ENCODE measurements around the gene B4GALNT4. TPM values are rescaled to one million over a fixed set of nuclear protein-coding genes. Genes with fewer than 3 reads are reported as not detected.

Gene B4GALNT4
- total and polyA plus RNA-seq, 2 of the 8 experiments (the other 6 are each of a cell fraction or from before 2014, with no cell fraction given): 40.9 to 76.3 TPM

DNA sequence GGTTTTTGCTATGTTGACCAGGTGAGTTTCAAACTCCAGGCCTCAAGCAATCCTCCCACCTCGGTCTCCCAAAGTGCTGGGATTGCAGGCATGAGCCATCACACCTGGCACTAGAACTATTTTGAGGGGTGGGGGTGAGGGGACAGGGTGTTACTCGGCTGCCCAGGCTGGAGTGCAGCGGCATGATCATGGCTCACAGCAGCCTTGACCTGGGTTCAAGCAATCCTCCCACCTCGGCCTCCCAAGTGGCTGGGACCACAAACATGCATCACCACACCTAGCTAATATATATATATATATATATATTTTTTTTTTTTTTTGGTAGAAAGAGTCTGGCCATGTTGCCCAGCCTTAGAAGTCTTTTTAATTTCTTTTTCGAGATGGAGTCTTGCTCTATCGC is 31.6 kb upstream of the B4GALNT4 start:
- POLR2A ChIA-PET (ENCODE audit: partially characterized antibody): no interaction called here
- no peak overlapping the region for H3K27ac ChIP-seq (ENCODE audit: low read depth, low read length)
- 89% methylated on average over 6 of the region's 6 CpGs; no CpG with 5 or more reads in 1 of the 2 experiments for WGBS, 2 experiments (ENCODE audit: extremely low coverage in 1 of 2, insufficient coverage in 1 of 2, insufficient read length in 1 of 2, insufficient replicate concordance in 2 of 2, low coverage in 1 of 2, low lambda C conversion rate in 2 of 2, missing lambda C conversion rate in 1 of 2)
- TF ChIP-seq RFX5 (IDR thresholded peaks at IDR 0.05; ENCODE audit: borderline replicate concordance, low read depth, low read length) (no peak), JUND (IDR thresholded peaks at IDR 0.05; ENCODE audit: low read length) (no peak), SP4 (IDR thresholded peaks at IDR 0.05; ENCODE audit: low read length) (no peak), E2F6 (IDR thresholded peaks at IDR 0.05) (no peak), BACH1 (IDR thresholded peaks at IDR 0.05; ENCODE audit: low read length) (no peak), KDM5A (IDR thresholded peaks at IDR 0.05; ENCODE audit: low read length) (no peak), POLR2AphosphoS5 (IDR thresholded peaks at IDR 0.05; ENCODE audit: low read depth, low read length) (no peak), BRCA1 (IDR thresholded peaks at IDR 0.05; ENCODE audit: low read depth, low read length) (no peak), TAF7 (optimal IDR thresholded peaks at IDR 0.05; ENCODE audit: borderline replicate concordance, low read depth, low read length) (no peak), SIRT6 (IDR thresholded peaks at IDR 0.05; ENCODE audit: low read length) (no peak), ATF2 (IDR thresholded peaks at IDR 0.05; ENCODE audit: low read length) (no peak), HDAC6 (IDR thresholded peaks at IDR 0.05; ENCODE audit: low read depth, low read length) (no peak), ASH2L (IDR thresholded peaks at IDR 0.05; ENCODE audit: low read length) (no peak)

More for the DNA sequence above, 31.6 kb upstream of the B4GALNT4 start:
- FAIRE-seq (no peak), DNase-seq (ENCODE audit: low read depth in 1 of 2, low spot score in 2 of 2) (no peak)
- H3K4me2 ChIP-seq (ENCODE audit: insufficient read depth in 1 of 2, low read depth in 2 of 2, low read length in 2 of 2): no peak overlapping the region
- H3K4me1 ChIP-seq (replicated peaks in 1 of 4; ENCODE audit: control insufficient read depth in 3 of 4, insufficient read depth in 4 of 4, low read length in 3 of 4): peaks cover 7 to 35% (median 29%) of the 10 kb centered on the region in 4 experiments
- H4K8ac ChIP-seq (ENCODE audit: extremely low read depth, insufficient read depth, low read length): no peak overlapping the region
- H3K4ac ChIP-seq (replicated peaks; ENCODE audit: insufficient read length, low read depth, low read length): no peak overlapping the region
- H3K9ac ChIP-seq (replicated peaks in 1 of 4; ENCODE audit: extremely low read depth in 1 of 4, low read depth in 3 of 4, low read length in 3 of 4): no peak overlapping the region
- no peak overlapping the region for H3K4me3 ChIP-seq (ENCODE audit: extremely low read depth in 1 of 4, insufficient read depth in 2 of 4, low read depth in 3 of 4, low read length in 4 of 4)
- no peak overlapping the region for H2BK120ac ChIP-seq (replicated peaks; ENCODE audit: low read depth, low read length)
- CTCF ChIA-PET (ENCODE audit: partially characterized antibody): interaction anchor here (0.8 to 5.6 kb wide), 4 partner anchors 9 to 33 kb away, joined by 3 to 22 read pairs (median 3); no protein-coding TSS in a partner anchor
- 0 out of 2 replicates have a peak overlapping the region, but pooled peaks have one; percentile 66 for H2BK20ac ChIP-seq (ENCODE audit: low read length)
- no peak overlapping the region for H2BK15ac ChIP-seq (ENCODE audit: low read length)
- H3K79me1 ChIP-seq (ENCODE audit: low read depth, low read length): no peaks in the 10 kb centered on the region
- H3K56ac ChIP-seq (replicated peaks; ENCODE audit: insufficient read length, low read depth, low read length): no peak overlapping the region
- H3K23me2 ChIP-seq (ENCODE audit: low read depth, low read length): no peaks in the 10 kb centered on the region
- H2AK5ac ChIP-seq (ENCODE audit: low read depth, low read length): no peak overlapping the region
- no peak overlapping the region for H2BK5ac ChIP-seq (ENCODE audit: low read depth, low read length)
- no peak overlapping the region for H4K5ac ChIP-seq (ENCODE audit: insufficient read length, low read depth, low read length)
- no peaks in the 10 kb centered on the region for H3K27me3 ChIP-seq (replicated peaks in 1 of 4; ENCODE audit: control insufficient read depth in 3 of 4, extremely low read depth in 1 of 4, insufficient read depth in 3 of 4, low read length in 3 of 4)
- H3K79me2 ChIP-seq (ENCODE audit: control insufficient read depth in 1 of 2, insufficient read depth in 2 of 2, low read length in 2 of 2): no peaks in the 10 kb centered on the region
- peaks cover 5 to 6% of the 10 kb centered on the region in 2 experiments; a peak in 3 of 4 replicates for H3K9me3 ChIP-seq (ENCODE audit: insufficient read depth in 2 of 2, low read depth in 1 of 2, low read length in 1 of 2)
- H4K91ac ChIP-seq (replicated peaks; ENCODE audit: insufficient read length, low read length): peak overlapping the region; percentile 38
- no peak overlapping the region for H3K14ac ChIP-seq (ENCODE audit: insufficient read length)
- H2BK12ac ChIP-seq (ENCODE audit: low read depth, low read length): peak overlapping the region; percentile 44; the same call in 1 of the 2 replicates
- H4K20me1 ChIP-seq (replicated peaks in 1 of 2; ENCODE audit: control insufficient read depth in 1 of 2, insufficient read depth in 2 of 2, low read length in 2 of 2): no peaks in the 10 kb centered on the region
- no peaks in the 10 kb centered on the region for H3K36me3 ChIP-seq (ENCODE audit: control insufficient read depth in 2 of 4, insufficient read depth in 4 of 4, low read length in 3 of 4)
- no peak overlapping the region for H3K23ac ChIP-seq (ENCODE audit: insufficient read length)
- no peak overlapping the region for H2AFZ ChIP-seq (ENCODE audit: low read length)
- H3K18ac ChIP-seq (ENCODE audit: extremely low read depth, low read length): no peak overlapping the region

Data from H1 (cell line).